B cell (primary cell): ENCODE data around the gene WDR46.

Experiments used
- EZH2 ChIP-seq: IDR thresholded peaks from 2 replicates; pipeline ENCODE4 v1.6.1; 2012; ENCODE audit warnings: borderline replicate concordance, low read depth, mild to moderate bottlenecking, moderate library complexity, low read length; ENCODE audit not compliant: insufficient read depth, poor library complexity, severe bottlenecking
- TF ChIP-seq, protein P1 (sequence below): fragments of 200-600 bp; IDR thresholded peaks from one replicate; pipeline ENCODE4 v1.8.0; 2022; ENCODE audit warnings: antibody characterized with exemption, mild to moderate bottlenecking

DNA sequence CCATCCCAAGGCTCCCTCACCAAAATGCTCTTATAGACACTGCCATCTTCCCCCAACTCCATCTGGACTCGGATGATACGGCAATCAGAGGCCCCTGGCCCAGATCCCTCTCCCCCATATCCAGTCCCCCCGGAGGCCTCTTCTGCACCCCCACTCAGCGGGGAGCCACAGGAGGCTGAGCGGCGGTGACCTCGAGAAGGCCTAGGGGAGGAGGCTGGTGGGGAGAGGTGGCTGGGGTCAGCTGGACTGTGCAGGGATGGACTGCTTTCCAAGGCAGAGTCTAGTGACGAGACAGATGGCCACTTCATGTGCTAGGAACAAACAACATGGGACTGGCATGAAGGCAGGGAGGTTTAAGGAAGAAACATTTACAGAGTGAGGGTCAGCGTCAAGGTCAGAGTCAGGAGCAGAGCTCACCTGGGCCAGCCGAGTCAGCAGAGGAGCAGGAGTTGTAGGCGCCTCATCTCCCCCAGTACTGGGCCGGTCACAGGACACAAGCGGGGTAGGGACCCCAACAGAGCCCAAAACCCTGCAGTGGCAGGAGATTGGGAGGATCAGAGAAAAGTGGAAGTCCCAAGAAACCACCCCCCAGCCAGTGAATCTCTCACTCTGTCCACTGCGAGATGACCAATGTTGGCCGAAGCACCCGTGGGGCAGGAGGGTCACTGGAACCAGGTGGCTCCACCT is 4.1 kb upstream of the WDR46 start:
- TF ChIP-seq, protein P1, sequence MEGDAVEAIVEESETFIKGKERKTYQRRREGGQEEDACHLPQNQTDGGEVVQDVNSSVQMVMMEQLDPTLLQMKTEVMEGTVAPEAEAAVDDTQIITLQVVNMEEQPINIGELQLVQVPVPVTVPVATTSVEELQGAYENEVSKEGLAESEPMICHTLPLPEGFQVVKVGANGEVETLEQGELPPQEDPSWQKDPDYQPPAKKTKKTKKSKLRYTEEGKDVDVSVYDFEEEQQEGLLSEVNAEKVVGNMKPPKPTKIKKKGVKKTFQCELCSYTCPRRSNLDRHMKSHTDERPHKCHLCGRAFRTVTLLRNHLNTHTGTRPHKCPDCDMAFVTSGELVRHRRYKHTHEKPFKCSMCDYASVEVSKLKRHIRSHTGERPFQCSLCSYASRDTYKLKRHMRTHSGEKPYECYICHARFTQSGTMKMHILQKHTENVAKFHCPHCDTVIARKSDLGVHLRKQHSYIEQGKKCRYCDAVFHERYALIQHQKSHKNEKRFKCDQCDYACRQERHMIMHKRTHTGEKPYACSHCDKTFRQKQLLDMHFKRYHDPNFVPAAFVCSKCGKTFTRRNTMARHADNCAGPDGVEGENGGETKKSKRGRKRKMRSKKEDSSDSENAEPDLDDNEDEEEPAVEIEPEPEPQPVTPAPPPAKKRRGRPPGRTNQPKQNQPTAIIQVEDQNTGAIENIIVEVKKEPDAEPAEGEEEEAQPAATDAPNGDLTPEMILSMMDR = no peak
- TF ChIP-seq EZH2 = no peak
